NK-92 treated with Interleukin-12 subunit alpha and Interleukin-12 subunit beta, amount 100 ng/mL, for 24 hours (cell line): ENCODE data around the gene PCDHA13.
A peak's percentile ranks its signal among the peaks of the same experiment; 100 is the strongest.
"Not testable (repeated sequence)": the region's sequence is repeated elsewhere in the genome, so short reads cannot be mapped to it uniquely, and the experiment has no call there.

ENCODE experiments used
- DNase-seq: peaks from one replicate; lab custom pipeline; 2025; lab: John Stamatoyannopoulos, UW

The PCDHA13 gene

DNA sequence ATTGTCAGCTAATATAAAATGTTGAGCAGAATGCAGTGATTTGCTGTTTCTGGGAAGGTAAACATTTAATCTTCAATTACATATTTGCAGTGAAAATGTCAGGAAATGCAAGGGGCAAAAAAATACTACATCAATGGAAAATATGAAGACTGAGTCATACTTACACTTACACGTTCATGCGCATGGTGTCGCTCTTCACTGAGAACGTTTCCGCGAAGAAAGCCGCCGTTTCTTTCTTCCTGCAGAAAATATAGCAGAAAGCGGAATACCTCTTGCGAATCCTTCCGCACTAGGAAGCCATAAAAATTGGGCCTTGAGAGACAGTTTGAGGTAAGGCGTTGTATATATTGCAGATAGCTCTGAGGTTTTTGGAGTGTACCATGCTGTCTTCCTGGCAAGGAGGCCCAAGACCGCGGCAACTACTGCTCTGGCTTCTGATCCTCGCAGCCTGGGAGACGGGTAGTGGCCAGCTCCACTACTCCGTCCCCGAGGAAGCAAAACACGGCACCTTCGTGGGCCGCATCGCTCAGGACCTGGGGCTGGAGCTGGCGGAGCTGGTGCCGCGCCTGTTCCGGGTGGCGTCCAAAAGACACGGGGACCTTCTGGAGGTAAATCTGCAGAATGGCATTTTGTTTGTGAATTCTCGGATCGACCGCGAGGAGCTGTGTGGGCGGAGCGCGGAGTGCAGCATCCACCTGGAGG, at the start of gene PCDHA13:
Gene PCDHA13, plus strand, starts transcription at position 236 of the 702 bp plus-strand sequence. Its CDS starts 145 bp downstream, at position 381.
- no peak for DNase-seq

DNA sequence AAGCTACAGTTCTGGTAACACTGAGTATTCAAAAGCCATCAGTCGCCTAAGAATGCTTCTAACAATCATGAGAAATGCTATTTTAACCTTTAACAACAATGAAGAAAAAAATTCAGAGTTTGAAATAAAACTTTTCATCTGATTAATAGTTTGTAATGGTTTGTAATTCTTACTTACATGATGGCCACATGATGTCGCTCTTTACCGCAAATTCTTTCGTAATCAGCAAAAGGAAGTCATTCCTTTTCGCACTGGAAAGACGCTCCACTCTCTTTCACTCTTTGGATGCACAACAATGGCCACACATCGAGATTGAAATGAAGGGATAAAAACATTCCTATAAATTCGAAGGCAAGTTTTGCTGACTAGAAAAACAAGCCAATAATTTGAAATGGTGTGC, 47.9 kb upstream of the PCDHA13 start, which contains the start of gene PCDHA7:
Gene PCDHA7, plus strand, starts transcription at position 277 of the 400 bp plus-strand sequence. Its CDS starts 115 bp downstream, at position 392.
- DNase-seq, result no peak

GRCh38 chr5:140834439-140835008, 47.4 kb upstream of the PCDHA13 start:
- not testable (repeated sequence) for DNase-seq

DNA sequence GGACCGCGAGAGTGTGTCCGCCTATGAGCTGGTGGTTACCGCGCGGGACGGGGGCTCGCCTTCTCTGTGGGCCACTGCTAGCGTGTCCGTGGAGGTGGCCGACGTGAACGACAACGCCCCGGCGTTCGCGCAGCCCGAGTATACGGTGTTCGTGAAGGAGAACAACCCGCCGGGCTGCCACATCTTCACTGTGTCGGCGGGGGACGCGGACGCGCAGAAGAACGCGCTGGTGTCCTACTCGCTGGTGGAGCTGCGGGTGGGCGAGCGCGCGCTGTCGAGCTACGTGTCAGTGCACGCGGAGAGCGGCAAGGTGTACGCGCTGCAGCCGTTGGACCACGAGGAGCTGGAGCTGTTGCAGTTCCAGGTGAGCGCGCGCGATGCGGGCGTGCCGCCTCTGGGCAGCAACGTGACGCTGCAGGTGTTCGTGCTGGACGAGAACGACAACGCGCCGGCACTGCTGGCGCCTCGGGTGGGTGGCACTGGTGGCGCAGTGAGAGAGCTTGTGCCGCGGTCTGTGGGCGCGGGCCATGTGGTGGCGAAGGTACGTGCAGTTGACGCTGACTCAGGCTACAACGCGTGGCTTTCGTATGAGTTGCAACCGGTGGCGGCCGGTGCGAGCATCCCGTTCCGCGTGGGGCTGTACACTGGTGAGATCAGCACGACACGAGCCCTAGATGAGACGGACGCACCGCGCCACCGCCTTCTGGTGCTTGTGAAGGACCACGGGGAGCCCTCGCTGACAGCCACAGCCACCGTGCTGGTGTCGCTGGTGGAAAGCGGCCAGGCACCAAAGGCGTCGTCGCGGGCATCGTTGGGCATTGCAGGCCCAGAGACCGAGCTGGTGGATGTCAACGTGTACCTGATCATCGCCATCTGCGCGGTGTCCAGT, 46.1 kb upstream of the PCDHA13 start:
- DNase-seq, result no peak

- DNase-seq, result peak; percentile 23
Observed at GRCh38 chr5:140840978-140841962, 40.7 kb upstream of the PCDHA13 start, which contains the start of gene PCDHA8. PCDHA8 (plus strand) TSS chr5:140841187; CDS start chr5:140841322, 135 bp downstream.

- DNase-seq, result no peak
Observed at GRCh38 chr5:140842798-140843733, 38.9 kb upstream of the PCDHA13 start.

DNA sequence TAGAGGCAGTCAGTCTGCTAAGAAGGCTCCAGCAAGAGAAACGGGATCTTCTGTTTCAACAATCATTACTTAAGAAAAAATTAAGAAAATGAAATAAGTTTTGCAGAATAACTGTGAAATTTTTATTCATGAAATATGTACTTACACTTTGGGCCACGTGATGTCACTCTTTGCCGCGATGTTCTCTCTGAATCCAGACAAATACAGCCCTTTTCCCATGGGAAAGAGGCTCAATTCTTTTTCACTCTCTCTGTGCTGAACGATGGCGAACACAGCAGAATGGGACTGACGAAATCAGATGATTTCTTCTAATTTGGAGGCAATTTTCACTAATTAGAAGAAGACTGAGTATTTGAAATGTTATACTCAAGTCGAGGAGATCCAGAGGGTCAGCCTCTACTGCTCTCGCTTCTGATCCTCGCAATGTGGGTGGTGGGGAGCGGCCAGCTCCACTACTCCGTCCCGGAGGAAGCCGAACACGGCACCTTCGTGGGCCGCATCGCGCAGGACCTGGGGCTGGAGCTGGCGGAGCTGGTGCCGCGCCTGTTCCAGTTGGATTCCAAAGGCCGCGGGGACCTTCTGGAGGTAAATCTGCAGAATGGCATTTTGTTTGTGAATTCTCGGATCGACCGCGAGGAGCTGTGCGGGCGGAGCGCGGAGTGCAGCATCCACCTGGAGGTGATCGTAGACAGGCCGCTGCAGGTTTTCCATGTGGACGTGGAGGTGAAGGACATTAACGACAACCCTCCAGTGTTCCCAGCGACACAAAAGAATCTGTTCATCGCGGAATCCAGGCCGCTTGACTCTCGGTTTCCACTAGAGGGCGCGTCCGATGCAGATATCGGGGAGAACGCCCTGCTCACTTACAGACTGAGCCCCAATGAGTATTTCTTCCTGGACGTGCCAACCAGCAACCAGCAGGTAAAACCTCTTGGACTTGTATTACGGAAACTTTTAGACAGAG, 33.5 kb upstream of the PCDHA13 start, which contains the start of gene PCDHA9:
Gene PCDHA9, plus strand, starts transcription at position 244 of the 964 bp plus-strand sequence. Its CDS starts 114 bp downstream, at position 358.
- not testable (repeated sequence) for DNase-seq

DNA sequence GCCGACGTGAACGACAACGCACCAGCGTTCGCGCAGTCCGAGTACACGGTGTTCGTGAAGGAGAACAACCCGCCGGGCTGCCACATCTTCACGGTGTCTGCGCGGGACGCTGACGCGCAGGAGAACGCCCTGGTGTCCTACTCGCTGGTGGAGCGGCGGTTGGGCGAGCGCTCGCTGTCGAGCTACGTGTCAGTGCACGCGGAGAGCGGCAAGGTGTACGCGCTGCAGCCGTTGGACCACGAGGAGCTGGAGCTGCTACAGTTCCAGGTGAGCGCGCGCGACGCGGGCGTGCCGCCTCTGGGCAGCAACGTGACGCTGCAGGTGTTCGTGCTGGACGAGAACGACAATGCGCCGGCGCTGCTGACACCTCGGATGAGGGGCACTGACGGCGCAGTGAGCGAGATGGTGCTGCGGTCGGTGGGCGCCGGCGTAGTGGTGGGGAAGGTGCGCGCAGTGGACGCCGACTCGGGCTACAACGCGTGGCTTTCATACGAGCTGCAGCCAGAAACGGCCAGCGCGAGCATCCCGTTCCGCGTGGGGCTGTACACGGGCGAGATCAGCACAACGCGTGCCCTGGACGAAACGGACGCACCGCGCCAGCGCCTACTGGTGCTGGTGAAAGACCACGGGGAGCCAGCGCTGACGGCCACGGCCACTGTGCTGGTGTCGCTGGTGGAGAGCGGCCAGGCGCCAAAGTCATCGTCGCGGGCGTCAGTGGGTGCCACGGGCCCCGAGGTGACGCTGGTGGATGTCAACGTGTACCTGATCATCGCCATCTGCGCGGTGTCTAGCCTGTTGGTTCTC, 31.9 kb upstream of the PCDHA13 start:
- not testable (repeated sequence) for DNase-seq

DNA sequence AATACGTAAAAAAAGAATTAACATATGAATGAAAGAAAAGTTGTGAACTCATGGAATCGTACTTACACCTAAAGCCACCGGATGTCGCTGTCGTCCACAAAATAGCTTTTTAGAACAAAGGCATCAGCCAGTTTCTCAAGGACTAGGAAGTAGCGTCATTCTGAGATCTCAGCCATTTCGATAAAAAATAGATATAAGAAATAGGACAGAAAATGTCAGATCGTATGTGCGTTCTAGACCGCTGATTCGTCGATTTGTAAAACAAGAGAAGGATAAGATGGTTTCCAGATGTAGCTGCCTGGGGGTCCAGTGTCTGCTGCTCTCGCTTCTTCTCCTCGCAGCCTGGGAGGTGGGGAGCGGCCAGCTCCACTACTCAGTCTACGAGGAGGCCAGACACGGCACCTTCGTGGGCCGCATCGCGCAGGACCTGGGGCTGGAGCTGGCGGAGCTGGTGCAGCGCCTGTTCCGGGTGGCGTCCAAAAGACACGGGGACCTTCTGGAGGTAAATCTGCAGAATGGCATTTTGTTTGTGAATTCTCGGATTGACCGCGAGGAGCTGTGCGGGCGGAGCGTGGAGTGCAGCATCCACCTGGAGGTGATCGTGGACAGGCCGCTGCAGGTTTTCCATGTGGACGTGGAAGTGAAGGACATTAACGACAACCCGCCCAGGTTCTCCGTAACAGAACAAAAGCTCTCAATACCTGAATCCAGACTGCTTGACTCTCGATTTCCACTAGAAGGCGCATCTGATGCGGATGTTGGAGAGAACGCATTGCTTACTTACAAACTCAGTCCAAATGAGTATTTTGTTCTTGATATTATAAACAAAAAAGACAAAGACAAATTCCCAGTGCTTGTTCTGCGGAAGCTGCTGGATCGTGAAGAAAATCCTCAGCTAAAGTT, 25.9 kb upstream of the PCDHA13 start, which contains the start of gene PCDHA10:
Gene PCDHA10, plus strand, starts transcription at position 126 of the 903 bp plus-strand sequence. Its CDS starts 152 bp downstream, at position 278.
- DNase-seq, result no peak

DNA sequence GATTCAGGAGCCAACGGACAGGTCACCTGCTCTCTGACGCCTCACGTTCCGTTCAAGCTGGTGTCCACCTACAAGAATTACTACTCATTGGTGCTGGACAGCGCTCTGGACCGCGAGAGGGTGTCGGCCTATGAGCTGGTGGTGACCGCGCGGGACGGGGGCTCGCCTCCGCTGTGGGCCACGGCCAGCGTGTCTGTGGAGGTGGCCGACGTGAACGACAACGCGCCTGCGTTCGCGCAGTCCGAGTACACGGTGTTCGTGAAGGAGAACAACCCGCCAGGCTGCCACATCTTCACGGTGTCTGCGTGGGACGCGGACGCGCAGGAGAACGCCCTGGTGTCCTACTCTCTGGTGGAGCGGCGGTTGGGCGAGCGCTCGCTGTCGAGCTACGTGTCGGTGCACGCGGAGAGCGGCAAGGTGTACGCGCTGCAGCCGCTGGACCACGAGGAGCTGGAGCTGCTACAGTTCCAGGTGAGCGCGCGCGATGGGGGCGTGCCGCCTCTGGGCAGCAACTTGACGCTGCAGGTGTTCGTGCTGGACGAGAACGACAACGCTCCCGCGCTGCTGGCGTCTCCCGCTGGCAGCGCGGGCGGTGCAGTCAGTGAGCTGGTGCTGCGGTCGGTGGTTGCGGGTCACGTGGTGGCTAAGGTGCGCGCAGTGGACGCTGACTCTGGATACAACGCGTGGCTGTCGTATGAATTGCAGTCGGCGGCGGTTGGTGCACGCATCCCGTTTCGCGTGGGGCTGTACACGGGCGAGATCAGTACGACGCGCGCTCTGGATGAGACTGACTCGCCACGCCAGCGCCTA, 24.5 kb upstream of the PCDHA13 start:
- no peak for DNase-seq

- DNase-seq, result no peak
Observed at GRCh38 chr5:140857987-140858240, 24.0 kb upstream of the PCDHA13 start.

DNA sequence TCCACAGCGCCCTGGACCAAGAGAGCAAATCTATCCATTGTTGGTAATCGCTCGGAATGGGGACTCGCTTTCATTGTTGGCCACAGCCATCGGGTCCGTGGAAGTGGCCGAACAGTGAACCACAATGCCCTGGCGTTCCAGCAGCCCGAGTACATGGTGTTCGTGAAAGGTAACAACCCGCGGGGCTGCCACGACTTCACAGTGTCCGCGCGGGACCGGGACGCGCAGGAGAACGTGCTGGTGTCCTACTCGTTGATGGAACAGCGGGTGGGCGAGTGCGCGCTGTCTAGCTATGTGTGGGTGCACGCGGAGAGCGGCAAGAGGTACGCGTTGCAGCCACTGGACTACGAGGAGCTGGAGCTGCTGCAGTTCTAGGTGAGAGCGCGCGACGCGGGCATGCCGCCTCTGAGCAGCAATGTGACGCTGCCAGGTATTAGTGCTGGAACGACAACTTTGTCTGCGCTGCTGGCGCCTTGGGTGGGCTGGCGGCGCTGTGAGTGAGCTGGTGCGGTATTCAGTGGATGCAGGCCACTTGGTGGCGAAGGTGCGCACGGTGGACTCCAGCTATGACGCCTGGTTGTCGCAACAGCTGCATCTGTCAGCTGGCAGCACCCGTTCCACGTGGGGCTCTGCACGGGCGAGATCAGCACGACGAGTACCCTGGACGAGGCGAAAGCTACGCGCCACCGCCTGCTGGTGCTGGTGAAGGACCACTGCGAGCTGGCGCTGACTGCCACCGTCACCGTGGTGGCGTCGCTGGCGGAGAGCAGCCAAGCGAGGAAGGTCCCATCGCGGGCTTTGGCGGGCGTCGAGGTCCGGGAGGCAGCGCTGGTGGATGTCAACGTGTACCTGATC, 19.3 kb upstream of the PCDHA13 start:
- no peak for DNase-seq

GRCh38 chr5:140868721-140869554, 13.0 kb upstream of the PCDHA13 start, which contains the start of gene PCDHA11:
PCDHA11 (plus strand) TSS chr5:140868957; CDS start chr5:140869104, 147 bp downstream.
- no peak for DNase-seq

GRCh38 chr5:140869555-140869886, 12.4 kb upstream of the PCDHA13 start:
- no peak for DNase-seq
